MM.1S (cell line): Measurements from ENCODE around the gene CFAP74.

Source experiments
- DNase-seq: peaks from one replicate; pipeline ENCODE4 v3.0.0-alpha.2; 2015
- H2AFZ ChIP-seq: fragments of 300-600 bp; sonication (generic); 2 replicates; pipeline ENCODE4 v1.6.0; 2016; ENCODE audit warnings: antibody characterized with exemption, low read length
- H3F3A ChIP-seq: fragments of 300-600 bp; sonication (generic); 2 replicates; pipeline ENCODE4 v1.6.1; 2016; ENCODE audit warnings: mild to moderate bottlenecking, antibody characterized with exemption, low read length, moderate library complexity, mixed read lengths; ENCODE audit not compliant: insufficient read depth
- H3K27ac ChIP-seq: fragments of 300-600 bp; sonication (generic); 2 replicates; pipeline ENCODE4 v1.5.1; 2016; ENCODE audit warnings: mild to moderate bottlenecking, low read length
- H3K27me3 ChIP-seq: fragments of 300-600 bp; sonication (generic); replicated peaks from 2 replicates; pipeline ENCODE4 v1.6.0; 2016; ENCODE audit warnings: low read length; ENCODE audit not compliant: insufficient read depth
- H3K36me3 ChIP-seq: fragments of 300-600 bp; sonication (generic); replicated peaks from 2 replicates; pipeline ENCODE4 v1.6.1; 2016; ENCODE audit warnings: mild to moderate bottlenecking, low read length, mixed read lengths; ENCODE audit not compliant: insufficient read depth
- H3K4me1 ChIP-seq: fragments of 300-600 bp; sonication (generic); 2 replicates; pipeline ENCODE4 v1.6.1; 2016; ENCODE audit warnings: low read length, mixed read lengths
- H3K4me2 ChIP-seq: fragments of 300-600 bp; sonication (generic); 2 replicates; pipeline ENCODE4 v1.6.0; 2016; ENCODE audit warnings: low read depth, low read length
- H3K4me3 ChIP-seq: fragments of 300-600 bp; sonication (generic); 2 replicates; pipeline ENCODE4 v1.5.1; 2016; ENCODE audit warnings: low read length, mixed read lengths
- H3K79me2 ChIP-seq: fragments of 300-600 bp; sonication (generic); 2 replicates; pipeline ENCODE4 v1.6.1; 2016; ENCODE audit warnings: mixed run types, low read length, mixed read lengths
- H3K9ac ChIP-seq: fragments of 300-600 bp; sonication (generic); 2 replicates; pipeline ENCODE4 v1.6.1; 2016; ENCODE audit warnings: low read length, mixed read lengths
- H3K9me2 ChIP-seq: fragments of 300-600 bp; sonication (generic); replicated peaks from 2 replicates; pipeline ENCODE4 v1.6.1; 2016; ENCODE audit warnings: mild to moderate bottlenecking, low read length, mixed read lengths; ENCODE audit not compliant: insufficient read depth
- H3K9me3 ChIP-seq: fragments of 300-600 bp; sonication (generic); replicated peaks from 2 replicates; pipeline ENCODE4 v1.6.1; 2016; ENCODE audit warnings: mild to moderate bottlenecking, low read length, mixed read lengths; ENCODE audit not compliant: insufficient read depth
- H4K20me1 ChIP-seq: fragments of 300-600 bp; sonication (generic); 2 replicates; pipeline ENCODE4 v1.6.1; 2016; ENCODE audit warnings: mild to moderate bottlenecking, low read length, moderate library complexity, mixed read lengths; ENCODE audit not compliant: insufficient read depth
- CTCF ChIP-seq: fragments of 300-600 bp; sonication (generic); IDR thresholded peaks from 2 replicates; pipeline ENCODE4 v1.5.1; 2016; ENCODE audit warnings: antibody characterized with exemption, low read length, mixed read lengths
- EZH2 ChIP-seq: fragments of 300-600 bp; sonication (generic); optimal IDR thresholded peaks from 2 replicates; pipeline ENCODE3; 2017; ENCODE audit warnings: low read depth, mild to moderate bottlenecking, antibody characterized with exemption, low read length, mixed read lengths
- EZH2phosphoT487 ChIP-seq: fragments of 300-600 bp; sonication (generic); IDR thresholded peaks from 2 replicates; pipeline ENCODE4 v1.6.1; 2018; ENCODE audit warnings: antibody characterized with exemption, low read length

The CFAP74 gene

GRCh38 chr1:1968767-1969504 is 34.6 kb downstream of the CFAP74 start:
- Histone ChIP-seq H3K27ac (no peak overlapping the region), H3K4me1 (no peaks in the 10 kb centered on the region), H3K4me2 (no peak overlapping the region), H4K20me1 (no peaks in the 10 kb centered on the region), H3K36me3 (no peaks in the 10 kb centered on the region), H3K9ac (no peak overlapping the region), H3K9me3 (no peaks in the 10 kb centered on the region), H3K27me3 (peaks cover 76% of the 10 kb centered on the region), H2AFZ (no peak overlapping the region), H3K9me2 (no peaks in the 10 kb centered on the region), H3F3A (no peaks in the 10 kb centered on the region), H3K79me2 (no peaks in the 10 kb centered on the region), H3K4me3 (no peak overlapping the region)
- no peak for DNase-seq
- TF ChIP-seq EZH2phosphoT487 (no peak), EZH2 (no peak), CTCF (no peak)

- Histone ChIP-seq H3K9me2 (no peaks in the 10 kb centered on the region), H3K9me3 (no peaks in the 10 kb centered on the region), H4K20me1 (no peaks in the 10 kb centered on the region), H3K4me1 (no peaks in the 10 kb centered on the region), H3K9ac (no peak overlapping the region), H3F3A (no peaks in the 10 kb centered on the region), H3K36me3 (no peaks in the 10 kb centered on the region), H3K4me2 (no peak overlapping the region), H3K27me3 (peaks cover 75% of the 10 kb centered on the region), H3K79me2 (no peaks in the 10 kb centered on the region), H3K4me3 (no peak overlapping the region), H3K27ac (no peak overlapping the region), H2AFZ (no peak overlapping the region)
- no peak for DNase-seq
- no peak for TF ChIP-seq EZH2phosphoT487
- no peak for TF ChIP-seq EZH2
- TF ChIP-seq CTCF = no peak
Observed at GRCh38 chr1:1967879-1968278, 35.7 kb downstream of the CFAP74 start.

- no peaks in the 10 kb centered on the region for H3F3A ChIP-seq
- no peaks in the 10 kb centered on the region for H4K20me1 ChIP-seq
- no peaks in the 10 kb centered on the region for H3K9me3 ChIP-seq
- DNase-seq = no peak
- no peak overlapping the region for H3K4me3 ChIP-seq
- no peak overlapping the region for H3K27ac ChIP-seq
- TF ChIP-seq EZH2phosphoT487 (no peak), CTCF (no peak), EZH2 (no peak)
- no peak overlapping the region for H2AFZ ChIP-seq
- H3K27me3 ChIP-seq = peaks cover 77% of the 10 kb centered on the region
- H3K36me3 ChIP-seq = no peaks in the 10 kb centered on the region
- no peak overlapping the region for H3K4me2 ChIP-seq
- H3K9ac ChIP-seq = no peak overlapping the region
- H3K79me2 ChIP-seq = no peaks in the 10 kb centered on the region
- no peaks in the 10 kb centered on the region for H3K9me2 ChIP-seq
- no peaks in the 10 kb centered on the region for H3K4me1 ChIP-seq
Observed at GRCh38 chr1:1967151-1967550, 36.4 kb downstream of the CFAP74 start.
